Inflammatory macrophage treated with lipopolysaccharide for 4 hours (primary cell): ENCODE results near the gene SUOX.
A peak's percentile ranks its signal among the peaks of the same experiment; 100 is the strongest.
"Not testable (repeated sequence)": the region's sequence is repeated elsewhere in the genome, so short reads cannot be mapped to it uniquely, and the experiment has no call there.

Experiments
- DNase-seq: peaks from one replicate; pipeline ENCODE4 v3.0.0-alpha.2; 2020

The SUOX gene

DNA sequence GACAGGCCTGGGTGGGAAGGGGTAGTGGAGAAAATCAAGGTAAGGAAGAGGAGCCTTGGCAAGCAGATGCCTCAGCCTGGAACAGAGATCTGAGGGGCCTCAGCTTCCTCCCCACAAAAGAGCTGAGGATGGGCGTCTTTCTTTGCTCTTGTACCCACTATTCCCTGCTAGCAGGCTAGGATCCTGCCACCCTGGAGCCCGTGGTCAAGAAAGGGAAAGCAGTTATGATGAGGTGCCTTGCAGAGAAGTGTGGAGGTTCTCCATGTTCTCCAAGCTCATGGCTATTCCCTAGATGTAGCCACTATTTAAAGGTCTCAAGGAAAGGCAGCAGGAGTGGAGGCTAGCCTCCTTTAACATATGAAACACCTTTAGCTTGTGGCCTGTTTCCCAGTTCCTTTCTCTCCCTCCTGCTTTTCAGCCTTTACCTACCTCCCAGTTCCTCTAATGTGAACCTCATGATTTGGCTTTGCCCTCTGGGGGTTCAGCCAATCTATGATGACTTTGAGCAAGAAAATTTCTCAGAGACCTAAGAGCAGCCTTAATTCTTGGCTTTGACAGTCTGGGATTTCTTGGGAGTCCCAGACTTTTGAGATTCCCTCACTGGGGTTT is 24.9 kb downstream of the SUOX start:
- no peak for DNase-seq

DNA sequence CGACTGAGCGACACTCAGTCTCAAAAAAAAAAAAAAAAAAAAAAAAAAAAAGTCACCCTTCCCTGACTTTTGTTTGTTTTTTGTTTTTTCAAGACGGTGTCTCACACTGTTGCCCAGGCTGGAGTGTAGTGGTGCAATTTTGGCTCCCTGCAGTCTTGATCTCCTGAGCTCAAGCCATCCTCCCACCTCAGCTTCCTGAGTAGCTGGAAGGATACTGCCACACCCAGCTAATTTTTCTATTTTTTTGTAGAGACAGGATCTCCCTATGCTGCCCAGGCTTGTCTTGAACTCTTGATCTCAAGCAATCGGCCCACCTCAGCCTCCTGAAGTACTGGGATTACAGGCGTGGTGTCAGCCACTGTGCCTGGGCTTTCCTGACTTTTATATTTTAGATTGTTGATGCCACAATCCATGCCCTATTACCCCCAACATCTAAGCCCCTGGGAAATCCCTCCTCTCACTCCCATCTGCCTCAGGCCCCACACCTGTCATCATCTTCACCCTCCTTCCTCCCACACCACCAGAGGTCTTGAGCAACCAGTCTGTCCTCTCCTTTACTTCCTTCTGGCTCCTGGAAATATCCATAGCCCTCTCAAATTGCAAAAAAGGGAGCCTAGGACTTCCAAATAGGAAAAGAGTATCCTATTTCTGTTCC is 31.6 kb downstream of the SUOX start:
- no peak for DNase-seq

DNA sequence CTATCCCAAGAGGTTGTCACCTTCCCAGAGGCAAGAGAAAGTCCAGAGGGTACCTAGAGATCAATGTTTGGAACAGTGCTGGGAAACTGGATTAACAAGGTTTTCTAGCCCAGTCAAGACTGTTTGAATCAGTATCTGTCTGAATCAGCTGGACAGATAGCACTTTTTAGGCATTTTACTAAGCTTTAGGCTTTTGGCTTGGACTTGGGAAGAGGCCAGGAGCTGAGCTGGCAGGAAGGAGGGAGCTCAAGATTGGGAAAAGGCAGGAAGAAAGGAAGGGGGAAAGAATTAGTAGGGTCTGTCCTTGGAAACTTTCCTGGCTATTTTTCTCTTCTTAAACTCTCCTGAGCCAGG is 32.1 kb downstream of the SUOX start:
- DNase-seq, result no peak

DNA sequence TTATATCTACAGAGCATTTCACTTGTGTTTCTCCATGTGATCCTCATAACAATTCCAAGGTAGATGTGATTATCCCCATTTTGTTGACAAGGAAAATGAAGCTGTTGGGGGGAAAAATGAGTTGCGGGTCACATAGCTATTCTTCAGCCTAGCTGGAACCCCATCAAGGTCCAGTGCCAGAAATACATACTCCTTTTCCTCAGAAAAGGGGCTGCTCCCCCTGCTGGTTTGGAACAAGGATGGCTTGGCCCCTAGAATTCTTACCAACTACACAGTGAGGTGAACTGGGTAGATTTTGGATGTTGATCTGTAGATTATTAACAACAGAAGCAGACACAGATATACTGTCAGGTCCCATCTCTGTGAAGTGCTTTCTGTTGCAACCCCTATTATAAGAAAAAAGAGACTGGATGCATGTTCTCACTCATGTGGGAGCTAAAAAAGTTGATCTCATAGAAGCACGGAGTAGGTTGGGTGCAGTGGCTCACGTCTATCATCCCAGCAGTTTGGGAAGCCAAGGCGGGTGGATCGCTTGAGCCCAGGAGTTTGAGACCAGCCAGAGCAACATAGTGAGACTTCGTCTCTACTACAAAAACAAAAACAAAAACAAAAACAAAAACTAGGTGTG is 32.7 kb downstream of the SUOX start:
- DNase-seq, result peak; percentile 62

DNA sequence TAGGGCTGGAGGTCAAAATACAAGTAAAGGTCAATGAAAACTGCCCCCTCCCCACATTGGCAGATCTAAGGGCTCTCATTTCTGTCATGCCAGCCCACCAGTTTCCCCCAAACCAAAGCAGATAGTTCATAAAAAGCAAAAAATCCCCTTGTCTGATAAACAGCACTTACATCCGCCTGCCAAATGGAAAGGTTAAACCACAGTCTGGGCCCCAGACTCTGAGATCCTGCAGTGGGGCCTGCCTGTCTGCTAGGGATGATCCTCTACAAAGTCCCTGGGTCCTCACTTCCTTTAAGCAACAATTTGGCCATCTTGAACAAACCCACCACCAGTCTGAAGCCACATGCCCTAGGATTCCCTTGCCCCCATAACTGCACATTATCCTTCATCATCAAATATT is 34.9 kb downstream of the SUOX start:
- no peak for DNase-seq

DNA sequence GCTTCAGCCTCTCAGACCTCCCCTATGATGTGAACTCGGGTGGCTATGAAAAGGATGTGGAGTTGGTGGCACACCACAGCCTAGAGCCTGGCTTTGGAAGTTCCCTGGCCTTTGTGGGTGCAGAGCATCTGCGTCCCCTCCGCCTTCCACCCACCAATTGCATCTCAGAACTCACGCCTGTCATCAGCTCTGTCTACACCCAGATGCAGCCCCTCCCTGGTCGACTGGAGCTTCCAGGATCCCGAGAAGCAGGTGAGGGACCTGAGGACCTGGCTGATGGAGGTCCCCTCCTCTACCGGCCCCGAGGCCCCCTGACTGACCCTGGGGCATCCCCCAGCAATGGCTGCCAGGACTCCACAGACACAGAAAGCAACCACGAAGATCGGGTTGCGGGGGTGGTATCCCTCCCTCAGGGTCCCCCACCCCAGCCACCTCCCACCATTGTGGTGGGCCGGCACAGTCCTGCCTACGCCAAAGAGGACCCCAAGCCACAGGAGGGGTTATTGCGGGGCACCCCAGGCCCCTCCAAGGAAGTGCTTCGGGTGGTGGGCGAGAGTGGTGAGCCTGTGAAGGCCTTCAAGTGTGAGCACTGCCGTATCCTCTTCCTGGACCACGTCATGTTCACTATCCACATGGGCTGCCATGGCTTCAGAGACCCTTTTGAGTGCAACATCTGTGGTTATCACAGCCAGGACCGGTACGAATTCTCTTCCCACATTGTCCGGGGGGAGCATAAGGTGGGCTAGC is 37.7 kb downstream of the SUOX start:
- no peak for DNase-seq

DNA sequence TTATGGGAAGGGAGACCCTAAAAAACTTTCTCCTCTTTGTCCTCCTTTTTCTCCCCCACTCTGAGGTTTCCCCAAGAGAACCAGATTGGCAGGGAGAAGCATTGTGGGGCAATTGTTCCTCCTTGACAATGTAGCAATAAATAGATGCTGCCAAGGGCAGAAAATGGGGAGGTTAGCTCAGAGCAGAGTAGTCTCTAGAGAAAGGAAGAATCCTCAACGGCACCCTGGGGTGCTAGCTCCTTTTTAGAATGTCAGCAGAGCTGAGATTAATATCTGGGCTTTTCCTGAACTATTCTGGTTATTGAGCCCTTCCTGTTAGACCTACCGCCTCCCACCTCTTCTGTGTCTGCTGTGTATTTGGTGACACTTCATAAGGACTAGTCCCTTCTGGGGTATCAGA is 40.1 kb downstream of the SUOX start:
- DNase-seq, result no peak

DNA sequence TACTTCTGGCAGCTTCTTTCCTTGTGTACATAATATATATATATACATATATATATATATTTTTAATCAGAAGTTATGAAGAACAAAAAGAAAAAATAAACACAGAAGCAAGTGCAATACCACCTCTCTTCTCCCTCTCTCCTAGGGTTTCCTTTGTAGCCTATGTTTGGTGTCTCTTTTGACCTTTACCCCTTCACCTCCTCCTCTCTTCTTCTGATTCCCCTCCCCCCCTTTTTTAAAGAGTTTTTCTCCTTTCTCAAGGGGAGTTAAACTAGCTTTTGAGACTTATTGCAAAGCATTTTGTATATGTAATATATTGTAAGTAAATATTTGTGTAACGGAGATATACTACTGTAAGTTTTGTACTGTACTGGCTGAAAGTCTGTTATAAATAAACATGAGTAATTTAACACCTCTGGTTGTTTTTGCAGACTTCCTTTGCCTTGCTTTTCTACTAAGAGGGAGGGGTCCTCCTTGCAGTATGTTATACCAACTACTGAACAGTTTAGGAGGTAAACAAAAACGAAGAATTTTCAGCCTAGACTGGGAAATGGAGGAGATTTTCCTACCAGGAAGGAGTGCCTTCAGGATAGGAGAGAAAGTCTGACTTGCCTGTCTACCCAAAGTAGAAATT is 41.1 kb downstream of the SUOX start:
- no peak for DNase-seq

DNA sequence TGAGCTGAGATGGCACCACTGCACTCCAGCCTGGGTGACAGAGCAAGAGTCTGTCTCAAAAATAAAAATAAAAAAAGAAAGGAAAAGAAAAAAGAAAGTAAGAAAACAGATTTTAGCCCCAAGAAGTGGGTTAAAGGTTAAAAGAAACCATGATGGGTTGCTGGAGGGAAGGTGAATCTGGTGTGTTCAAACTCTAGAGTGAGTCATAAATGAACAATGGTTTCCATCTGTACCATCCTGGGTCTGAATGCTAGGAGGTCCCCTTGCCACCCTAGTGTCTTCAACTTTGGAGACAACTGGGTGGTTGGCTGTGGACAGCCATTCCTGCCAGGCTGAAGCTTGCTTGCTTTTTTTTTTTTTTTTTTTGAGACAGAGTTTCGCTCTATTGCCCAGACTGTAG is 43.1 kb downstream of the SUOX start:
- no peak for DNase-seq

DNA sequence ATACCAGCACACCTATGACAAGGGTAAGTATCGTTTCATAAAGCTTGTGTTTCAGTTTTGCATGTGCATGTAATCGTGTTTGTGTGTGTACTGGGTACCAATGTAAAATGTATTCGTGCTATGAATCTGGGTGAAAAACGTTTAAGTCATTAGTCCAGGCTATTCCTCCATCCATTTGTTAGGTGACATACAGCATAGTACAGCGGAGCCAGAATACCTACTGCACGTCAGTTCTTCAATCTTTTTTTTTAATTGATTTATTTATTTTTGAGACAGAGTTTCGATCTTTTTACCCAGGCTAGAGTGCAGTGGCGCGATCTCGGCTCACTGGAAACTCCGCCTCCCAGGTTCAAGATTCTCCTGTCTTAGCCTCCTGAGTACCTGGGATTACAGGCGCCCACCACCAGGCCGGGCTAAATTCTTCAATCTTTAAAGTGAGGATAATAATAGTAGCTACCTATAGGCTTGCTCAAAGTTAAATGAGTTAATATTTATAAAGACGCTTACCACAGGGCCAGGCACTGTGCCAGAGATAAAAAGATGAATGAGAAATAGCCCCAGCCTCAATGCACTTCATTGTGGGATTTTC is 44.0 kb downstream of the SUOX start:
- no peak for DNase-seq

DNA sequence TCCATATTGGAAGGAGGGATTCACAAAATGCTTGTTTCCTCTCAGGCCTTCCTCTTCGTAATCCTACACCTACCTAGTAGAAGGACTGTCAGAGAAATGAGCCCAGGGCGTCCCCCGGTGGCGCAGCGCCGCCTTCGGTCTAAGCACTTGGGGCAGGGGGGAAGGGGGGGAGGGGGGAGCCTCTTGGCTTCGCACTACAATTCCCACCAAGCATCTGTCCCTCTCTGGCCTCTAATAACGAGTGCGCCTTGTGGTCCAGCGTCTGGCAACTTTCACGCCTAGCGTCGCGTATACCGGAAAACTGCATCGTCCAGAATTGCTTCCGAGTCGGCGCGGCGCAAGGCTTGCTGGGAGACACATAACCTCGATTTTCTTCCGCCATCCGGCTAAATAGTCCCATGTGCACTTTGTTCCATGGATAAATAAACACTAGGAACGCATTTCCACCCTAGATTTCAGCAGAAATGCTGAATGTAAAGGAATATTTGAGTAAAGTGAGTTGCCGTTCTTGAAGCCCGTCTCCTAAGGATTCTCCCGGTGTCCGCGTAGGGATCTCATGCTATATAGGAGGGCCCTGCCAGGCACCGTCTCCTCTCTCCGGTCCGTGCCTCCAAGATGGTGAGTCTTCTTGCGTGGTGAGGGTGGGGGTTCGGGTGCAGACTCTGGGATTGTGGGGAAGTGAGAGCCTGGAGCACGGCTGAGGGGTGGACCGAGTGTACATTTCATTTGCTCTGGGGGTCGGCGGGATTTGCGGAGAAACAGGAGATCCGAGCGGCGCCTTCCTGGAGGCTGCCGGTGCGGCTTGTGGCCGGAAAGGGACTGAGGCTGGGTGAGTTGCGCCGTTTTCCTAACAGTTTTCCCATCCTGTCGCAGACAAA is 44.7 kb downstream of the SUOX start, which contains the start of gene RPS26:
Gene RPS26 (plus strand): TSS at position 367 of the 878 bp plus-strand sequence. CDS start 249 bp downstream, at position 616.
- peak; percentile 95 for DNase-seq

DNA sequence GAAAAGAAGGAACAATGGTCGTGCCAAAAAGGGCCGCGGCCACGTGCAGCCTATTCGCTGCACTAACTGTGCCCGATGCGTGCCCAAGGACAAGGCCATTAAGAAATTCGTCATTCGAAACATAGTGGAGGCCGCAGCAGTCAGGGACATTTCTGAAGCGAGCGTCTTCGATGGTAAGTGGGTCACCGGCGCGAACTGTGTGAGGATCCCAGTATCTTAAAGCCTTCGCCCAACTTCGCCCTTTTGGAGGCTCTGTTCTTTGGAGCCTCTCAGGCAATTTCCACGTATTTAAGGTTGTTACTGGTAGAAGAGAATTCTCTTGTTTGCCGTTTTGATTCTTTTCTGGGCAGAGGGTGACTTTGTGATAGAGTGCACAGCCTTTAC is 45.3 kb downstream of the SUOX start:
- DNase-seq, result not testable (repeated sequence)

DNA sequence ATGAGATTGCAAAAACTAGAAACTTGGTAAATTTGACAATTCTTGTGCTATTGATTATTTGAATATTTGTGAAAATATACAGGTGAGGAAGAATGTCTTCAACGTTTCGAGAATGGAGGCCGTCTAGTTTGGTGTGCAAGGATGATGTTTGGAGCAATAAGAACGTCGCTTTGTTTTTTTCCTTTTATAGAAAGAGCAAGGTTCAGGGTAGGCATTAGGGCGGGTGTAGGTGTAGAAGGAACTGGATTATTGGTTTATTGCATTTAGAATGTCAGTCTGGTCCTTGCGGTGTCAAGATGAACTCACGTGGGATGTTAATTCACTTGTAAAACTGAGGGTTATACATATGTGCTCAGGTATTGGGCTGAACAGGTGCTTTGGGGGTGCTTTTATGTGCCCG is 45.8 kb downstream of the SUOX start:
- DNase-seq, result no peak

DNA sequence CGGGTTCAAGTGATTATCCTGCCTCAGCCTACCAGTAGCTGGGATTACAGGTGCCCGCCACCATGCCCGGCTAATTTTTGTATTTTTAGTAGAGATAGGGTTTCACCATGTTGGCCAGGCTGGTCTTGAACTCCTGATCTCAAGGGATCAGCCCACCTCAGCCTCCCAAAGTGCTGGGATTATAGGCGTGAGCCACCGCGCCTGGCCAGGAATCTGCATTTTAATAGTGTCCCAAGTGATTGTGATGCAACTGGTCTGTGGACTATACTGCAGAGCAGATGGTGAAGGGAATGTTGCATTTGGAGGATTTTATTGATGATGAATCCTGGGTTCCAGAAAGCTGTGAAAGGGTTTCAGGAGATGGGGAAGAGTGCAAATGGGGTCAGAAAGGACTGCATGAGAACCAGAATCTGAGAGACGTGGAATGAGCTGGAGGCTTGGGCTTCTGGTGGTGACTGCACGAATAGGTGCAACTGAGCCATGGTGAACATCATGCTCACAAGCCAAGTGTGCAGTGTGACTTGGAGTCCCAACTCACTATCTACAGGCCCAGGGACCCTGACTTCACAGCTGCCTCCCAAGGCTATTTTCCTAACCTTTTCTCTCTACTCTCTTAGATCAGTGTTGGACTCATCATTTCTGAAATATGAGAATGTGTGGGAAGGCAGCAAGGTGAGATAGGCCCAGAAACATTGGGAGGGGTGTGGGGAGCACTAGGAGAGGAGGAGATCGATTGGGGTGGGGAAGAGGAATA is 49.1 kb downstream of the SUOX start:
- DNase-seq, result no peak

DNA sequence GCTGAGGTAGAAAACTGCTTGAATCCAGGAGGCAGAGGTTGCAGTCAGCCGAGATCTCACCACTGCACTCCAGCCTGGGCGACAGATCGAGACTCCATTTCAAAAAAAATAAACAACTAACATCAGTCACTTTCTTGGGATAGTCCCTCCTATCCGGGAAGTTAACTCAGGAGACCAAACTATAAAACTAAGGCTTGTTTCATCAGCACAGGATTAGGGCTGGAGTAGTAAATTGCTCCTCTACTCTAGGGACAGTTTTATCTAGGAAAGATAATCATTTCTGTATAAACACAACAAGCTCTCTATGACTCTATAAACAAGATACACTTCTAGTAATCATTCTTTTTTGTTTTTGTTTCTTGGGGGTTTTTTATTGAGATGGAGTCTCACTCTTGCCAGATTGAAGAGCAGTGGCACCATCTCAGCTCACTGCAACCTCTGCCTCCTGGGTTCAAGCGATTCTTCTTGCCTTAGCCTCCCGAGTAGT is 56.4 kb downstream of the SUOX start:
- DNase-seq, result no peak
